ENCODE data around the gene TTC7B.

Gene TTC7B

DNA sequence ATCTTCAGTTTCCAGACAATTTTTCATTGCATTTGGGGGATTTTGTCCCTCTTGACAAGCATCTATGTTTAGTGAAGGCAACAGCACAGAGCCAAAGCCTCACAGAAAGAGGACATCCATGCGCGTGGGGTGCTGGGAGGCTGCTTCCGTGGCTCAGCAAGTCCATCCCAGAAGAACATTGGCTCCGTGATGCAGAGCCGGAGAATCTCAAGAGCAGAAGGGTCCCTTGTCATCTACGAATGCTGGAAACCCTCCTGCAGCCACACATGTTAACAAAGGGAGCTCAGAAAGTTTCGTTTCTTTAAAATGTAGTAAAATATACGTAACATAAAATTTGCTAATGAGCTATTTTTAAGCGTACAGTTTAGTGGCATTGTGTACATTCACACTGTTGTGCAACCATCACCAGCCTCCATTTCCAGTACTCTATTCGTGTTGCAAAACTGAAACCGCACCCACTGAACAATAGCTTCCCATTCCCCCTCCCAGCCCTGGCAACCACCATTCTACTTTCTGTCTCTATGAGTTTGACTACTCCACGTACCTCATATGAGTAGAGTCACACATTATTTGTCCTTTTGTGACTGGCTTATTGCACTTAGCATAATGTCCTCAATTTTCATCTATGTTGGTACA lies 185.9 kb downstream of the TTC7B start:
- Histone ChIP-seq H3K27me3 (ENCODE audit: control insufficient read depth in 1 of 2, insufficient read depth in 2 of 2, low read length in 2 of 2) (no peaks in the 10 kb centered on the region), H3K27ac (ENCODE audit: low read depth, low read length) (peak overlapping the region; percentile 85), H3K4me1 (ENCODE audit: insufficient read depth, low read length) (peaks cover 65% of the 10 kb centered on the region), H3K36me3 (ENCODE audit: insufficient read depth, low read length) (no peaks in the 10 kb centered on the region), H3K9ac (ENCODE audit: low read length) (no peak overlapping the region), H3K4me3 (ENCODE audit: low read depth in 1 of 2, low read length in 2 of 2) (no peak overlapping the region), H3K9me3 (ENCODE audit: low read length) (no peaks in the 10 kb centered on the region)

- no peak overlapping the region for H3K9ac ChIP-seq (ENCODE audit: low read length)
- H3K27ac ChIP-seq (ENCODE audit: low read depth, low read length), result peak overlapping the region; percentile 85
- no peaks in the 10 kb centered on the region for H3K27me3 ChIP-seq (ENCODE audit: control insufficient read depth in 1 of 2, insufficient read depth in 2 of 2, low read length in 2 of 2)
- peaks cover 73% of the 10 kb centered on the region for H3K4me1 ChIP-seq (ENCODE audit: insufficient read depth, low read length)
- no peaks in the 10 kb centered on the region for H3K9me3 ChIP-seq (ENCODE audit: low read length)
- H3K4me3 ChIP-seq (ENCODE audit: low read depth in 1 of 2, low read length in 2 of 2), result no peak overlapping the region
- no peaks in the 10 kb centered on the region for H3K36me3 ChIP-seq (ENCODE audit: insufficient read depth, low read length)
Measured at GRCh38 chr14:90629471-90629870, 186.8 kb downstream of the TTC7B start.

- peaks cover 79% of the 10 kb centered on the region for H3K4me1 ChIP-seq (ENCODE audit: insufficient read depth, low read length)
Measured at GRCh38 chr14:90628825-90629224, 187.4 kb downstream of the TTC7B start.

DNA sequence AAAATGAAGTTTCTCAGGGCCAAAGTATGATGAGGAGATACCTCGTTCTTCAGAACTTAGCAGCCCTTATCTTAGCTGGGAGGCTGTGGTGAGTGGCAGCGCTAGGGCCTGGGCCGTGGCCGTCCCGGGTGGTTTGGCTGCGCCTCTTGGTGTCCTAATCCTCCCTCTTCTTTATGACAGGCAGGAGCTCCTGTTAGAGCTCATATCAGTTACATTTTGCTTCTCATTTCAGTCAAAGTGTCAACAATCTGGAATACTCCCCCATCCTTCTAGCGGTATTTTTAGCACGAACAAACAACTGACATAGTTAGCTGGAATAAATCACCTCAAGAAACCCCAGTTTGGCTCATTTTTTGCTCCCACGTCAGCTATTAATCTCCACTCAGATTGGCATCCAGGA lies 188.8 kb downstream of the TTC7B start:
- Histone ChIP-seq H3K27ac (ENCODE audit: low read depth, low read length) (peak overlapping the region; percentile 85), H3K4me3 (ENCODE audit: low read depth in 1 of 2, low read length in 2 of 2) (no peak overlapping the region), H3K36me3 (ENCODE audit: insufficient read depth, low read length) (no peaks in the 10 kb centered on the region), H3K9ac (ENCODE audit: low read length) (no peak overlapping the region), H3K9me3 (ENCODE audit: low read length) (no peaks in the 10 kb centered on the region), H3K4me1 (ENCODE audit: insufficient read depth, low read length) (peaks cover 75% of the 10 kb centered on the region), H3K27me3 (ENCODE audit: control insufficient read depth in 1 of 2, insufficient read depth in 2 of 2, low read length in 2 of 2) (no peaks in the 10 kb centered on the region)

More at GRCh38 chr14:90628825-90629224, 187.4 kb downstream of the TTC7B start:
- H3K9me3 ChIP-seq (ENCODE audit: low read length), result no peaks in the 10 kb centered on the region
- H3K9ac ChIP-seq (ENCODE audit: low read length), result no peak overlapping the region
- no peaks in the 10 kb centered on the region for H3K27me3 ChIP-seq (ENCODE audit: control insufficient read depth in 1 of 2, insufficient read depth in 2 of 2, low read length in 2 of 2)
- H3K27ac ChIP-seq (ENCODE audit: low read depth, low read length), result peak overlapping the region; percentile 85
- no peak overlapping the region for H3K4me3 ChIP-seq (ENCODE audit: low read depth in 1 of 2, low read length in 2 of 2)
- H3K36me3 ChIP-seq (ENCODE audit: insufficient read depth, low read length), result no peaks in the 10 kb centered on the region

GRCh38 chr14:90626550-90626949 lies 189.7 kb downstream of the TTC7B start:
- Histone ChIP-seq H3K4me3 (ENCODE audit: low read depth in 1 of 2, low read length in 2 of 2) (no peak overlapping the region), H3K9me3 (ENCODE audit: low read length) (no peaks in the 10 kb centered on the region), H3K9ac (ENCODE audit: low read length) (no peak overlapping the region), H3K4me1 (ENCODE audit: insufficient read depth, low read length) (peaks cover 66% of the 10 kb centered on the region), H3K27me3 (ENCODE audit: control insufficient read depth in 1 of 2, insufficient read depth in 2 of 2, low read length in 2 of 2) (no peaks in the 10 kb centered on the region), H3K27ac (ENCODE audit: low read depth, low read length) (peak overlapping the region; percentile 85), H3K36me3 (ENCODE audit: insufficient read depth, low read length) (no peaks in the 10 kb centered on the region)

GRCh38 chr14:90625445-90625844 lies 190.8 kb downstream of the TTC7B start:
- no peaks in the 10 kb centered on the region for H3K36me3 ChIP-seq (ENCODE audit: insufficient read depth, low read length)
- H3K9me3 ChIP-seq (ENCODE audit: low read length), result no peaks in the 10 kb centered on the region
- H3K27me3 ChIP-seq (ENCODE audit: control insufficient read depth in 1 of 2, insufficient read depth in 2 of 2, low read length in 2 of 2), result no peaks in the 10 kb centered on the region
- H3K4me3 ChIP-seq (ENCODE audit: low read depth in 1 of 2, low read length in 2 of 2), result peak overlapping the region in 1 of 2 donors; percentile 28
- H3K9ac ChIP-seq (ENCODE audit: low read length), result no peak overlapping the region
- H3K27ac ChIP-seq (ENCODE audit: low read depth, low read length), result peak overlapping the region; percentile 85
- H3K4me1 ChIP-seq (ENCODE audit: insufficient read depth, low read length), result peaks cover 65% of the 10 kb centered on the region

DNA sequence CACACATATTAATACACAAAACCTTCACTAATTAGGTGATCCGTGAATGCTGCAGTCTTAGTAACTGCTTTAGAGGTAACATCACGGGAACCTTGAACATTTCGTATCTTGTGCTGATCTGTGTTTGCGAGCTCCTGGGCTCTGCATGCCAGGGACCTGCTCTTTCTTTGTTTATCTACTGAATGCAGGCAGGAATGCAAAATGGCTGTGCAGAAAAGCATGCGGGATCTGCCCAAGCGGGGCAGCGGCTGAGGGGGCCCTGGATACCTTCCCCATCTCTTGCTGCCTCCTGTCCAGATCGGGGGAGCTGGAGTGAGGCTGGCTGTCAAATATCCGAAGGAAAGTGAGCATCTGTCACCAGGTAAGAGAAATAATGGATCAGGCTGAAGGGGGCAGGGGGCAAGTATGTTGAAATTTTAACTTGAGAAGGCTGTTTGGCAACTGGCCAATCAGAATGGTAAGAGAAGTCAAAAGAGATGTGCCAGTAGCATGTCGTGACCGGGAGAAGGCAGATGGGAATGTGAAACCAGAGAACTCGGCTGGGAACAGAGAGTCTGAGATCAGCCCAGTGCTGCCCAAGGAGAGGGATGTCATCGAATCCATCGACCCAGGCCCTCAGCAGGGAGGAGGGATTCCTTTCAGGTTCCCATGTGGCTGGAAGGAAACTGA lies 191.4 kb downstream of the TTC7B start:
- no peak overlapping the region for H3K9ac ChIP-seq (ENCODE audit: low read length)

DNA sequence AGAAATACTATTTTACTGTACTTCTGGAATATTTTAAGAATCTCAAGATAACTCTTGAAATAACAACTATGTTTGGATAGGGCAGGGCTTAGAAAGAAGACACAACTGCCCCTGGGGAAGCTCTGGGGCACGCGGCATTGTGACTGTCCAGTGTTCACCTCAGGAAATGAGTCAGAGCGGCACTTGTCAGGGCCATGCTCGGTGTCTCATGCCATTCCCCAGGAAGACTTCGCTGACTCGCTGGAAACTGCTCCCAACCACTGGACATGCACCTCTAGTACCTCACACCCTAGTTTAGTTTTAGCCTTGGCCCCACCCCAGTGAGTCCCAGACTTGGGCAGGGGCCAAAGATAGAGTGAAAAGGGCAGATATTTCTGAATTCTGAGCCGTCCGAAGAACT lies 192.0 kb downstream of the TTC7B start:
- Histone ChIP-seq H3K27ac (ENCODE audit: low read depth, low read length) (peak overlapping the region; percentile 85), H3K4me3 (ENCODE audit: low read depth in 1 of 2, low read length in 2 of 2) (no peak overlapping the region), H3K9me3 (ENCODE audit: low read length) (no peaks in the 10 kb centered on the region), H3K4me1 (ENCODE audit: insufficient read depth, low read length) (peaks cover 53% of the 10 kb centered on the region), H3K36me3 (ENCODE audit: insufficient read depth, low read length) (peaks cover 3% of the 10 kb centered on the region), H3K27me3 (ENCODE audit: control insufficient read depth in 1 of 2, insufficient read depth in 2 of 2, low read length in 2 of 2) (no peaks in the 10 kb centered on the region), H3K9ac (ENCODE audit: low read length) (no peak overlapping the region)

More for the DNA sequence above, 191.4 kb downstream of the TTC7B start:
- Histone ChIP-seq H3K4me3 (ENCODE audit: low read depth in 1 of 2, low read length in 2 of 2) (peak overlapping the region in 1 of 2 donors; percentile 28), H3K27ac (ENCODE audit: low read depth, low read length) (peak overlapping the region; percentile 85), H3K4me1 (ENCODE audit: insufficient read depth, low read length) (peaks cover 59% of the 10 kb centered on the region), H3K9me3 (ENCODE audit: low read length) (no peaks in the 10 kb centered on the region), H3K27me3 (ENCODE audit: control insufficient read depth in 1 of 2, insufficient read depth in 2 of 2, low read length in 2 of 2) (no peaks in the 10 kb centered on the region), H3K36me3 (ENCODE audit: insufficient read depth, low read length) (no peaks in the 10 kb centered on the region)

- H3K9me3 ChIP-seq (ENCODE audit: low read length), result no peaks in the 10 kb centered on the region
- no peaks in the 10 kb centered on the region for H3K27me3 ChIP-seq (ENCODE audit: control insufficient read depth in 1 of 2, insufficient read depth in 2 of 2, low read length in 2 of 2)
- H3K36me3 ChIP-seq (ENCODE audit: insufficient read depth, low read length), result peaks cover 8% of the 10 kb centered on the region
- H3K9ac ChIP-seq (ENCODE audit: low read length), result no peak overlapping the region
- no peak overlapping the region for H3K4me3 ChIP-seq (ENCODE audit: low read depth in 1 of 2, low read length in 2 of 2)
- H3K4me1 ChIP-seq (ENCODE audit: insufficient read depth, low read length), result peaks cover 23% of the 10 kb centered on the region
- H3K27ac ChIP-seq (ENCODE audit: low read depth, low read length), result no peak overlapping the region
Measured at GRCh38 chr14:90621201-90621600, 195.0 kb downstream of the TTC7B start.

DNA sequence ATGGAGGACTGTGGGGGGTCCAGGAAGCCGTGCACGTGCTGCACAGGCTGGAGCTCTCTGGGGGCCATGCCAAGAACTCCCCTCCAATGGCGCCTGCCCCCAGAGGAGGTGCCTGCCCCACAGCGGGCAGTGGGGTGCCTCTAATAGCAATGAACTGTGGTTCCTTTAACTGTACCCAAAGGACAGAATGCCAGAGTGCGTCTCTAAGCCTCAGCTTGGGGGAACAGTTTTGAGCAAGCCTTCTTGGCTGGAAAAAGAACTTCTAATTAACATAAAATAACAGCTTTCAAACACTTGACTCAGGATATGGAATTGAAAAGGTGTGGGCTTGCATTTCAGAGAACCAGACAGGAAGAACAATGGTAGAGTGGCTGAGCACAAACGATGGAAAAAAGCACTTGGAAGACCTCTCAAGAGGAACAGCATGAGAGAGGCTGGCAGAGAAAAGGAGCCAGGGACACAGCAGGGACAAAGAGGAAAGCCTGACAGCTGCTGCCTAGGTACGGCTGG lies 195.6 kb downstream of the TTC7B start:
- H3K9me3 ChIP-seq (ENCODE audit: low read length), result no peaks in the 10 kb centered on the region
- H3K4me3 ChIP-seq (ENCODE audit: low read depth in 1 of 2, low read length in 2 of 2), result no peak overlapping the region
- peaks cover 8% of the 10 kb centered on the region for H3K36me3 ChIP-seq (ENCODE audit: insufficient read depth, low read length)
- H3K27ac ChIP-seq (ENCODE audit: low read depth, low read length), result no peak overlapping the region
- H3K9ac ChIP-seq (ENCODE audit: low read length), result no peak overlapping the region
- no peaks in the 10 kb centered on the region for H3K27me3 ChIP-seq (ENCODE audit: control insufficient read depth in 1 of 2, insufficient read depth in 2 of 2, low read length in 2 of 2)
- peaks cover 17% of the 10 kb centered on the region for H3K4me1 ChIP-seq (ENCODE audit: insufficient read depth, low read length)

GRCh38 chr14:90619911-90620310 lies 196.3 kb downstream of the TTC7B start:
- H3K9ac ChIP-seq (ENCODE audit: low read length), result no peak overlapping the region
- no peaks in the 10 kb centered on the region for H3K27me3 ChIP-seq (ENCODE audit: control insufficient read depth in 1 of 2, insufficient read depth in 2 of 2, low read length in 2 of 2)
- H3K4me1 ChIP-seq (ENCODE audit: insufficient read depth, low read length), result peaks cover 13% of the 10 kb centered on the region
- peaks cover 8% of the 10 kb centered on the region for H3K36me3 ChIP-seq (ENCODE audit: insufficient read depth, low read length)
- H3K9me3 ChIP-seq (ENCODE audit: low read length), result no peaks in the 10 kb centered on the region
- no peak overlapping the region for H3K27ac ChIP-seq (ENCODE audit: low read depth, low read length)
- no peak overlapping the region for H3K4me3 ChIP-seq (ENCODE audit: low read depth in 1 of 2, low read length in 2 of 2)

All from muscle layer of colon (tissue), 2 donors.